GM21529 (cell line): Measurements from ENCODE around the gene DPYD.

Source experiments
- ATAC-seq: cut with Tn5 transposase; IDR thresholded peaks from one replicate; pipeline ENCODE4 v1.9.1; 2021; ENCODE audit not compliant: unreplicated experiment

DPYD gene

GRCh38 chr1:97920832-97921571 lies at the start of gene DPYD:
Gene DPYD, minus strand, starts transcription at chr1:97921034. Its CDS starts 112 bp downstream, at chr1:97920922.
- ATAC-seq = peak; percentile 88

DNA sequence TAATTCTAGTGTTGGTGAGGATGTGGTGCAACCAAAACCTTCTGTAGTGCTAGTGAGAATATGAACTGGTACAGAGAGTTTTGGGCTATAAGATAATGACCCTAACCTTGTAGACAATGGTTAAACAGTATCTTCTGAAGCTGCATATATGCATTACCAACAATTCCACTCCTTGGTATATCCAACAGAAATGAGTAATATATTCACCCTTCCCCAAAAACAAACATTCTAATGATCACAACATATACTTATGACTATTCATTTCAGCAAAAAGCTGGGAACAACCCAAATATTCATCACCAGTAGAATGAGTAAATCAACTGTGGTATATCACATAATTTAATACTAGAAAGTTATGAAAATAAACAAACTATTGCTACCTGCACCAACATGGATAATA lies 39.6 kb upstream of the DPYD start:
- no peak for ATAC-seq

DNA sequence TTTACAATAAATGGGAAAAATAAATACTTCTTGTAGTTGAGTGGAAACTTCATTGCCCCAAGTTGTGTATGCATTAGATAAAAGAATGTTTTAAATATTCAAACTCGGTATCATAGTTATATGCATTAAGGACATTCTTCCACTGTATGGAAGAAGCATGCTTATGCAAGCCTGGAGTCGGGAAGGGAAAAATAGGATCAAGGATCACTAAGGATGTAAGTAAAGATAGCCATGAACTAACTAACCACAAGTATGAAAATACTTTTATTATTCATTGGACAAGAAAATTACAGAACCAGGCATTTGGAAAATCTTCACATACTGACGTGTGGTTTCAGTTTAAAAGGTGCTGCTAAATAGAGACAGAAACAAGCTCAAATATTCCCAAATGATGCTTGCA lies 26.9 kb upstream of the DPYD start:
- ATAC-seq = no peak

DNA sequence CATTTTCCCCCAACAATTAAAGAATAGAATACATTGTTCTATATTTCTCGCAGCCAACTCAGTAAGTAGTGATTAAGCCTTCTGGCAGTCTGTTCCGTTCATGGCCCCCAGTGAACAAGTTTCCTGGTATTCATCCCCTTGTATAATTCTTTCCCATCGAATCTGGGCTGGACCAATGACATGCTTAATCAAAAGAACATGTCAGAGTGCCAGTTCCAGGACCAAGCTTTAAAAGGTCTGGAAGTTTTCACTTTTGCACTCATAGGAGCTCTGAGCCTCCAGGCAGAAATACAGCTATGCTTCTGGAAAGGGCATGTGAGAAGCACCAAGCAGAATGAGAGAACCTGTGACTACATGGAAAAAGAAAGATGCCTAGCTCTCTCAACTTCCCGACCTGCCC lies 22.5 kb upstream of the DPYD start:
- ATAC-seq = no peak

DNA sequence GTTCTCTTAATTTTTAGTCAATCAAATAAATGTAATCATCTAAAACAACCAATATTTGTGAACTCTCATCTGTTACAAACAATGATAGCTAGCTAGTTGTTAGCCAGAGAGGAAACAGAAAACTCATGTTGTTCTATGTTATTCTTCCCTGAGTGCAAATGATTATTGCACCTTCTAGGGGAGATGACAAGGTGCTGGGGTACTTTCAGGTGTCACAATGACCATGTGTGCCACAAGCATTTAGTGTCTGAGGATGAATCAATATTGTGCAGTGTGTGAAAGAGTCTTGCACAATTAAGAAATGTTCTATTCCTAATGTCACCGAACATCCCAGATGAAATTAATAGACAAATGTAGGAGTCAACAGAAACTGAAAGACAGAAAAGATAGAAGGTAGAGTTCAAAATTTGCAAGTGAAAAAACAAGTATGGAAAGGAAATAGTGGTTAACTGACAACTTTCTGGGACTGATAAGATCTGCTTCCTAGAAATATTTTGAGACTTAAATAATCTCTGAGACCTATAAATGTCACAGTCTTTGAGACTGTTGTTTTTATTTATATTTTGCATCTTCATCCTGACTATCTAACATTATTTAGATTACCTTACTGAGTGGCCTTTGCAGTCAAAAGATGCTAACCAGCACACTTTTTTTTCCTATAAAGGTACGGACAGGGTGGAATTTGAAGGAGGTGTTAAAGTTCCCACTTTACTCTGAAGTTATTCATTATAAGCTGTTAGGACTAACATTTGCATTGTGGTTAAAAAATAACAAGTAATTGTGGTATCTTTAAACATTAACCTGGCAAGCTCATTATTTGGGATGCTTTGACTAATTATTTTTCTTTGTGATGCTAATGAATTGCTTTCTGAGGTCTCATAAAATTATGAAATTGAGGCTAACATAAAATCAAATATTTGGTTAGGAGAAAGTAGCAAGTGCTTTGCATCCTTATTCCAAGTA lies 21.6 kb upstream of the DPYD start:
- ATAC-seq = no peak

- ATAC-seq = no peak
Observed at GRCh38 chr1:97938285-97938642, 17.4 kb upstream of the DPYD start.

DNA sequence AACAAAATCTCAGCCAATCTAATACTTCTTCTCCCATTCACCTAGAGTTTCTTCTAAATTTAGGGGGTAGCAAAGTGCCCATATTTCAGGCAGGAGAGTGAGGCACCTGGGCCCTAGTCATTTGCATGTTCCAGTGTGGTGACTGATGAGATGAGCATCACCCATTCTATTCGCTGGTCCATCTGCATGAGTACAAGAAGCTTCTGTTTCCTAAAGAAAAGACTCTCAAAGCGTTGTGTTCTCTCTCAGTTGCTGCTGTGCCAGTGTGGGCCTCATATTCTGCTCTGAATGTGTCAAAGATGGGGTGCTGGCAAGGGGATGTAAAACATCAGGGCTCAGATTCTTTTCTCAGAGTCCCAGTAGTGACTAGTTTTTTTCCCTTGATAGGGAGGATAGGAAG lies 16.1 kb upstream of the DPYD start:
- no peak for ATAC-seq

- no peak for ATAC-seq
Observed at GRCh38 chr1:97934491-97934890, 13.7 kb upstream of the DPYD start.

DNA sequence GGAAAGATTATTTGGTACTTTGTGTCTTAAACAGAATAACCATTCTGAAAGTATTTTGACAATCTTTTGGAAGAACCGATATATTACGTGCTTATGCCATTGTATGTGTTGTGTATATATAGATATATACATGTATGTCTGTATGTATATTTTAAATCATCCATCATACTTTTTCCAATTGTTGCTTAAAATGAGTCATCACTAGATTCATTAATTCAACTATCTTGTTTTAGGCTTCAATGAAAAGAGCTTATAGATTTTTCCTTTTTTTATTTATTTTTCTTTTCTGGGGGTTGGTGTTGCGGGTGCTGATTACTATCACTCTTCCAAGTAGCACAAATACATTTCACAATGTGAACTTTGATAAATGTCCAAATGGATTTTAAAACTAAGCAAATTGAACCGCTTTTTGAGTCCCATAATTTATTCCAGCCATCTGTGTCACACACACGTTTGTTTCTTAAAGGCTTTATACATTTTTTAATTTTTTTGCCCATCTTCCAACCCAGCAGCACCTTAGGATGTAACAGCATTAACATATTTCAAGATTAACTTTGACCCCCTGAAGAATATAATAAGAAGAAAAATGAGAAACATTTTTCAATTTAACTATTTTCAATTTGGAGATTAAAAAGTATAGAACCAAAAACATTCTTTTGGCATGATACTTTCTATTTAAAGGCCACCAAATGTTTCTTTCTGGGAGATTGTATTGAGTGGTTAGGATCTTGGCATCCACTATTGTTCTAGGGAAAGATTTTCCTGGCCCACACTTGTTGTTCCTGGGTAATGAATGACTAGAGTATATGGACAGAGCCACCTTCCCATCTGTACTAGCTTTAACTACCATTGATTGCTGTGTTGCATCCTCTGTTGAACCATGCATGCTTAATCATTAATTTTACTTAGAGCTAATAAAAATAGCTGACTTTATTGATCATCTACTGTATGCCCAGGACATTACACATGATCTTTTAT lies 9.3 kb upstream of the DPYD start:
- ATAC-seq = no peak

- ATAC-seq = no peak
Observed at GRCh38 chr1:97926017-97926708, 5.3 kb upstream of the DPYD start.

DNA sequence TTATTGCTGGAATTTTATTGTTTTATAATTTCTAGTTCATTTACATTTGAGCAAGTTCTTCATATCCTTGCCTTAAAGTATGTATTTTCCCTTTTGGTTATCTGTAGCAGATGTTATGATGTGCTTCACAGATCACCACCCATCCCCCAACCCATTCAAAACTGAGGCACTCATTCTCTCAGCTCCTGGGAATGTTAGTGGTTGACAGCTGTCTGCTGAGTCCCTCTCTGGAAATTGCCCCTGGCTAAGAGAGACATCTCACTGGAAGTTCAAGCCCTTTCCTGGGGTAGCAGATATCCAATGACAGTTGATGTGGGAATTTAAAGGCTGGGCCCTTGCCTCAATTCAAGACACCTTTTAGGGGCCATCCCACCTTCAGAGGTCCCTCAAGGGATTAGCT lies 4.3 kb upstream of the DPYD start:
- no peak for ATAC-seq

GRCh38 chr1:97923811-97924210 lies 3.0 kb upstream of the DPYD start:
- no peak for ATAC-seq

DNA sequence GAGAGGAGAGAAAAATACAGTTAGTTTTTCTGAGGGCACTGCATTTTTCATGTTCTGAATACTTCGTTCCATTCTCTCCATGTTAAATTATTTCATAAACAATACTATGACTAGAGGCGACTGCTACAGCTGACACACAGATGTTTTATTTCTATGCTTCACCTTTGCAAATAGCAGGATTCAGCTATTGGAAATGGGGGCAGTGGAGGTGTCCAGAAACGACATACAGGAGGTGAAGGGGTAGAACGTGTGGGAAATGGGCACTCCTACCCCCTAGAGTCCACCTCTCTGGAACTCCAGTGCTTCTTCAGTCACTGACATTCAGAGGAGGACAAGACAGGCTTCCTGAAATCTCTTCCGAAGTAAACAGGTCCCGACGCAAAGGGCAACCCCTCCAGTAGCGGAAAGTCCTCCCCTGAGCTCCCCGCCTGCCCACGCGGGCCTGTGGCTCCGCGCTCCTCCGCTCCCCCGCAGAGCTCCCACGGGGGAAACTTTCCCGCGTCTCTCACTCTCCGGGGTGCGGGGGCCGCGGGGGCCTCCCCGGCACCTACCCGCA lies 480 bp downstream of the DPYD start:
- peak; percentile 23 for ATAC-seq

- ATAC-seq = no peak
Observed at GRCh38 chr1:97919585-97920261, 1.1 kb downstream of the DPYD start.

GRCh38 chr1:97918961-97919360 lies 1.9 kb downstream of the DPYD start:
- no peak for ATAC-seq

DNA sequence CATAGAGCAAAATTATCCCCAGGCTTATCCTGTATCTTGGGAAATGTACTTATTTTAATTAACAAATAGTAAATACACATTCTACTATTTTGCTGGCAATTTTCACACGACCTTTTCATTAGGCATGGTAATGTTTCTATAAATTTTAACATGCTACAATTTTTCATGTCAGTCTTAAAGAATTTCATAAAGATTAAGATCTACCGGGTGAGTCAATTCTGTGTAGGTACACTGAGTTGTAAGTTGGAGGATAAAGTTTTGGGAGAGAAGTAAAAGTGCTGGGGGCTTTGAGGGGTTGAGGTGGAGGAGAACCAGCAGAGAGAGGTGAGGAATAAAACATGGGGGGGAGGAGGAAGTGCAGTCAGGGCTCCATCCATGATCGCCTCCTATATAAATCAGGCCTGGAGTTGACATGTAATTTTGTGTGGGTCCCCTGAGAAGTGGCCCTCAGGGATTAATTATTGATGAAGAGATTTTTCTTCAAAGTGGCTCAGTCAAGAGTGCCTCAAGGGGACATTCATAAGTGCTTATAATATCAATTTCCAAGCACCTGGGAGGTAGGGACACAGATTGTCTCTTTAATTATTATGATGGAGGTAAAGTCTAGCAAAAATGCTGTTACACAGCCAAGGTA lies 7.2 kb downstream of the DPYD start:
- ATAC-seq = no peak

- ATAC-seq = no peak
Observed at GRCh38 chr1:97911266-97912215, 9.3 kb downstream of the DPYD start.

DNA sequence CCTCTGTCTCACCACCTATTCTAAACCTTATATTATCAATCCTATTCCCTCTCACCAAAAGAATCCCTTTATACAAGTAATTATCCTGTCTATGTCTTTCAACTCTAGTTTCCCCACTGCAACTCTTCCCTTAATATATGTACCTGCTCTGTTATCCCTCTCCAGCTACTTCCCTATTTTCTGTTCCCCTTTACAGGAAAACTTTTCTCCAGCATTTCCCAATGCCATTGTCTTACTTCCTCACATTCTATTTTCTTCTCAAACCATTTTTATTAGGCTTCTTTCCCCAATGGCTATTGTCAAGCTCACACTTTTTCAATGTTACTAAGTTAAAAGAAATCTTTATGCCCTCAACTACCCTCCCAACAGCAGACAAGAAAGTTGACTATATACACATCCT lies 11.6 kb downstream of the DPYD start:
- ATAC-seq = no peak
